ENCODE measurements around the gene SYNJ2. TPM values are rescaled to one million over a fixed set of nuclear protein-coding genes. Genes with fewer than 3 reads are reported as not detected.

Gene SYNJ2
- total RNA-seq, 1 donor from 2014 or later: 21.5 TPM

DNA sequence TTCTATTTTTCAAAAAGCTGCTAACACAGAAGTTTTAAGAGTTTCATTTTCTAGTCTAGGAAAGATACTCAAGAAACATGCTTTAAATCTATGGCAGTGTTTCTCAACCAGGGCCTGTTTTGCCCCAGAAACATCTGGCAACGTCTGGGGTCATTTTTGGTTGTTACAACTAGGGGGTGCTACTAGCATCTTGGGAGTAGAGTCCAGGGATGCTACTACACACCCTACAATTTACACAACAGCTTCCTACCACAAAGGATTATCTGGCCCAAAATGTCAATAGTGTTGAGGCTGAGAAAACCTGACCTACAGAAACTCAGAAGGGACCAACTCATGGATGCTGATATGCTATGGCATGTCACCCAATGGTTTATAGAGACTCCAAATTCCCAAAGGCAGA is 162.0 kb downstream of the SYNJ2 start:
- Mint-ChIP-seq H3K4me3 (ENCODE audit: low read depth) (no peak overlapping the region), H3K36me3 (ENCODE audit: low read depth) (peaks cover 27% of the 10 kb centered on the region)

More for the DNA sequence above, 162.0 kb downstream of the SYNJ2 start:
- Mint-ChIP-seq H3K27ac (no peak overlapping the region), H3K9me3 (no peaks in the 10 kb centered on the region), H3K4me1 (ENCODE audit: low read depth) (peaks cover 5% of the 10 kb centered on the region), H3K27me3 (ENCODE audit: low read depth) (no peaks in the 10 kb centered on the region)
- DNase-seq (ENCODE audit: low spot score): no peak
- intact Hi-C loops (cut with micrococcal nuclease): no loop called here

Other genes with a start within 250 kb of the SYNJ2 start
- 55.3 and 55.6 TPM in 2 replicates for gene SNX9, start 158.6 kb upstream of the SYNJ2 start, total RNA-seq
- gene SERAC1, start 186.4 kb downstream of the SYNJ2 start, total RNA-seq: 5.4 and 6.6 TPM in 2 replicates
- gene GTF2H5, start 186.5 kb downstream of the SYNJ2 start, total RNA-seq: 28.7 and 30.3 TPM in 2 replicates